ENCODE data around the gene FGFBP3.

GRCh38 chr10:91932737-91933136 lies 23.5 kb upstream of the FGFBP3 start:
- TF ChIP-seq TAF1 (IDR thresholded peaks at IDR 0.05; ENCODE audit: low read depth, low read length) = no peak
- TF ChIP-seq POLR2AphosphoS5 (IDR thresholded peaks at IDR 0.05; ENCODE audit: low read depth, low read length) = no peak

Measured in GM12891 (cell line).